ENCODE data around the gene HDGFL1.

HDGFL1 gene

DNA sequence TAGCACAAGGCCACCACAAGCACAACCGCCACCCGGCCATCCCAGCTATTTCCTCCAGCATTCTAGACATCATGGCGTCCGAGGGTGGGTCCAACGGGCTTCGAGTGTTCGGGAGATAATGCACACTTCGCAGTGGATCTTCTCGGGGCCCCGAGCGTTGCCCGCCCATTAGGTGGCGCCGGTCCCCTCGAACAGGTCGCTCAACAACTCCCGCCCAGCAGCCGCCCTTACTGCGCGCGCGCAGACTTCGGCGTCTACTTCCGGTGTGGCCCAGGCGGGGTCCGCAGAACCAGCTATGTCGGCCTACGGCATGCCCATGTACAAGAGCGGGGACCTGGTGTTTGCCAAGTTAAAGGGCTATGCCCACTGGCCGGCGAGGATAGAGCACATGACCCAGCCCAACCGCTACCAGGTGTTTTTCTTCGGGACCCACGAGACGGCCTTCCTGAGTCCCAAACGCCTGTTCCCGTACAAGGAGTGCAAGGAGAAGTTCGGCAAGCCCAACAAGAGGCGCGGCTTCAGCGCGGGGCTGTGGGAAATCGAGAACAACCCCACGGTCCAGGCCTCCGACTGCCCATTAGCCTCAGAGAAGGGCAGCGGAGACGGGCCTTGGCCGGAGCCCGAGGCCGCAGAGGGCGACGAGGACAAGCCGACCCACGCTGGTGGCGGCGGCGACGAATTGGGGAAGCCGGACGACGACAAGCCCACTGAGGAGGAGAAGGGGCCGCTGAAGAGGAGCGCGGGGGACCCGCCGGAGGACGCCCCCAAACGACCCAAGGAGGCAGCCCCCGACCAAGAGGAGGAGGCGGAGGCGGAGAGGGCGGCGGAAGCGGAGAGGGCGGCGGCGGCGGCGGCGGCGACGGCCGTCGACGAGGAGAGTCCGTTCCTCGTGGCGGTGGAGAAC lies at the start of gene HDGFL1:
HDGFL1 (plus strand) TSS at position 286 of the 904 bp plus-strand sequence; CDS start at position 296, 10 bp downstream.
- Histone ChIP-seq H3K36me3 (ENCODE audit: control insufficient read depth, insufficient read depth, low read length) (no peaks in the 10 kb centered on the region), H3K4me3 (ENCODE audit: low read length) (no peak within 1 kb of the TSS), H3K4me1 (ENCODE audit: control insufficient read depth, insufficient read depth, low read length) (no peaks in the 10 kb centered on the region), H3K27me3 (ENCODE audit: control insufficient read depth, insufficient read depth, low read length) (no peaks in the 10 kb centered on the region), H3K9ac (ENCODE audit: low read length) (no peak within 1 kb of the TSS), H3K9me3 (ENCODE audit: control insufficient read depth, low read length) (no peaks in the 10 kb centered on the region)

GRCh38 chr6:22521035-22521434 lies 48.3 kb upstream of the HDGFL1 start:
- Histone ChIP-seq H3K27me3 (ENCODE audit: control insufficient read depth, insufficient read depth, low read length) (no peaks in the 10 kb centered on the region), H3K9ac (ENCODE audit: low read length) (no peak overlapping the region), H3K9me3 (ENCODE audit: control insufficient read depth, low read length) (no peaks in the 10 kb centered on the region), H3K36me3 (ENCODE audit: control insufficient read depth, insufficient read depth, low read length) (no peaks in the 10 kb centered on the region), H3K4me1 (ENCODE audit: control insufficient read depth, insufficient read depth, low read length) (no peaks in the 10 kb centered on the region), H3K4me3 (ENCODE audit: low read length) (no peak overlapping the region)

GRCh38 chr6:22526736-22527135 lies 42.6 kb upstream of the HDGFL1 start:
- Histone ChIP-seq H3K27me3 (ENCODE audit: control insufficient read depth, insufficient read depth, low read length) (no peaks in the 10 kb centered on the region), H3K9ac (ENCODE audit: low read length) (no peak overlapping the region), H3K4me1 (ENCODE audit: control insufficient read depth, insufficient read depth, low read length) (no peaks in the 10 kb centered on the region), H3K4me3 (ENCODE audit: low read length) (no peak overlapping the region), H3K36me3 (ENCODE audit: control insufficient read depth, insufficient read depth, low read length) (no peaks in the 10 kb centered on the region), H3K9me3 (ENCODE audit: control insufficient read depth, low read length) (no peaks in the 10 kb centered on the region)

GRCh38 chr6:22529866-22530265 lies 39.5 kb upstream of the HDGFL1 start:
- Histone ChIP-seq H3K9ac (ENCODE audit: low read length) (no peak overlapping the region), H3K36me3 (ENCODE audit: control insufficient read depth, insufficient read depth, low read length) (no peaks in the 10 kb centered on the region), H3K9me3 (ENCODE audit: control insufficient read depth, low read length) (no peaks in the 10 kb centered on the region), H3K27me3 (ENCODE audit: control insufficient read depth, insufficient read depth, low read length) (no peaks in the 10 kb centered on the region), H3K4me1 (ENCODE audit: control insufficient read depth, insufficient read depth, low read length) (no peaks in the 10 kb centered on the region), H3K4me3 (ENCODE audit: low read length) (no peak overlapping the region)

DNA sequence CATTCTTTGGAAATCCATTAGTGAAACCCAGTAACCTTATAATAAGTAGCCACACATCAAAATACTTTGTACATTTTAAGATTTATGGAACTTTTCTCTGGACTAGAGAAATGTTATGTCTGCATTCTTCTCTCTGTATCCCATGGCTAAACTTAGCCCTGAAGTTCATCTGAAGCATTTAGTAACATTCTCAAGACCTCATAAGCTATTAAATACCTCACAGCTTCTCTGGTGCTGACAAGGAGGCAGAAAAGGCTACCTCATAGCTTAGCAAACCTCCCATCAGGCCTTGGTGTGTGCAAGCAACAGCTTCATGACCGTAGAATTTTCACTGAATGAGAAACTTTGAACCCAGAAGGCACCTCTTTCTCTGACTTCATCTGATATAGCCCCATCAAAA lies 38.9 kb upstream of the HDGFL1 start:
- H3K27me3 ChIP-seq (ENCODE audit: control insufficient read depth, insufficient read depth, low read length) = no peaks in the 10 kb centered on the region
- H3K4me1 ChIP-seq (ENCODE audit: control insufficient read depth, insufficient read depth, low read length) = no peaks in the 10 kb centered on the region
- no peak overlapping the region for H3K9ac ChIP-seq (ENCODE audit: low read length)
- no peak overlapping the region for H3K4me3 ChIP-seq (ENCODE audit: low read length)
- H3K36me3 ChIP-seq (ENCODE audit: control insufficient read depth, insufficient read depth, low read length) = no peaks in the 10 kb centered on the region
- no peaks in the 10 kb centered on the region for H3K9me3 ChIP-seq (ENCODE audit: control insufficient read depth, low read length)

DNA sequence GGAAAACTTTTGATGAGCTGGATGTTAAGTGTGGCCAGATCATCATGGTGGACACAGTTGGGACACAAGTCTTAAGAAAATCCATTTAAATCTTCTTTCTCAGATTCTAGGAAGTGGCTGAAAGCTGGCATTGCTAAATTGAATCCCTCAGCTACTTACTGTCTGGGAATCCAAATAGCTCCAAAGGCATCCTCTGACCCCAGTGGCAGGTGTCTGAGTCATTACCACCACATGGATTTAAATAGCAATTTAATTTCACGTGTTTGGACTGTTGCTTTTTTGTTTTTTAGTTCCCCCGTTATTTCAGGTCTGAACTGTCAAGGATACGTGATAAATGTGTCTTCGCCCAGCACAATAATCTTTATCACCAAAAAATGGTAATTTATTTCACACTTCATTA lies 33.2 kb upstream of the HDGFL1 start:
- no peaks in the 10 kb centered on the region for H3K36me3 ChIP-seq (ENCODE audit: control insufficient read depth, insufficient read depth, low read length)
- H3K9me3 ChIP-seq (ENCODE audit: control insufficient read depth, low read length) = no peaks in the 10 kb centered on the region
- H3K4me1 ChIP-seq (ENCODE audit: control insufficient read depth, insufficient read depth, low read length) = no peaks in the 10 kb centered on the region
- H3K27me3 ChIP-seq (ENCODE audit: control insufficient read depth, insufficient read depth, low read length) = no peaks in the 10 kb centered on the region
- no peak overlapping the region for H3K9ac ChIP-seq (ENCODE audit: low read length)
- H3K4me3 ChIP-seq (ENCODE audit: low read length) = no peak overlapping the region

- no peaks in the 10 kb centered on the region for H3K4me1 ChIP-seq (ENCODE audit: control insufficient read depth, insufficient read depth, low read length)
- H3K9me3 ChIP-seq (ENCODE audit: control insufficient read depth, low read length) = no peaks in the 10 kb centered on the region
- no peaks in the 10 kb centered on the region for H3K36me3 ChIP-seq (ENCODE audit: control insufficient read depth, insufficient read depth, low read length)
- H3K9ac ChIP-seq (ENCODE audit: low read length) = no peak overlapping the region
- H3K27me3 ChIP-seq (ENCODE audit: control insufficient read depth, insufficient read depth, low read length) = no peaks in the 10 kb centered on the region
- H3K4me3 ChIP-seq (ENCODE audit: low read length) = no peak overlapping the region
These were observed 24.9 kb upstream of the HDGFL1 start for GRCh38 chr6:22544476-22544875.

DNA sequence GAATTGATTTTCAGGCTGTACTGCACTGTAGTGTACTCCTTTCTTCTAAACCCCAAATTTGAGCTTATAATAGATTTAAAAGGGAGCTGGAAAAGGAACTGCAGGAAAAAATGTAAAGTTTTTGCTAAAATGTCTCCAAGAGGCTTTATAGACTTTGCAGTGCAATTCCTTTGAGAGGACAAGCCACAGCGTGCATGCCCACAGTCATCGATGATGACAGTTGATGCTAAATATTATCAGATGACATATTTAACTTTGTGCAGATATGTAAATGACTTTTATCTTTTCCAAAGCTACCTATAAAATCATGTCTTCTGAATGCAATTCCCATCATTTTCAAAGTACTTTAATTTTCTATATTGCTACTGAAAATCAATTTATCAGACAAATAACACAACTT lies 24.3 kb upstream of the HDGFL1 start:
- no peaks in the 10 kb centered on the region for H3K36me3 ChIP-seq (ENCODE audit: control insufficient read depth, insufficient read depth, low read length)
- no peaks in the 10 kb centered on the region for H3K27me3 ChIP-seq (ENCODE audit: control insufficient read depth, insufficient read depth, low read length)
- no peak overlapping the region for H3K4me3 ChIP-seq (ENCODE audit: low read length)
- no peaks in the 10 kb centered on the region for H3K4me1 ChIP-seq (ENCODE audit: control insufficient read depth, insufficient read depth, low read length)
- no peaks in the 10 kb centered on the region for H3K9me3 ChIP-seq (ENCODE audit: control insufficient read depth, low read length)
- H3K9ac ChIP-seq (ENCODE audit: low read length) = no peak overlapping the region

GRCh38 chr6:22546236-22546635 lies 23.1 kb upstream of the HDGFL1 start:
- Histone ChIP-seq H3K4me1 (ENCODE audit: control insufficient read depth, insufficient read depth, low read length) (no peaks in the 10 kb centered on the region), H3K27me3 (ENCODE audit: control insufficient read depth, insufficient read depth, low read length) (no peaks in the 10 kb centered on the region), H3K9me3 (ENCODE audit: control insufficient read depth, low read length) (no peaks in the 10 kb centered on the region), H3K36me3 (ENCODE audit: control insufficient read depth, insufficient read depth, low read length) (no peaks in the 10 kb centered on the region), H3K9ac (ENCODE audit: low read length) (no peak overlapping the region), H3K4me3 (ENCODE audit: low read length) (no peak overlapping the region)

- no peak overlapping the region for H3K4me3 ChIP-seq (ENCODE audit: low read length)
- no peak overlapping the region for H3K9ac ChIP-seq (ENCODE audit: low read length)
- H3K9me3 ChIP-seq (ENCODE audit: control insufficient read depth, low read length) = no peaks in the 10 kb centered on the region
- H3K27me3 ChIP-seq (ENCODE audit: control insufficient read depth, insufficient read depth, low read length) = no peaks in the 10 kb centered on the region
- H3K4me1 ChIP-seq (ENCODE audit: control insufficient read depth, insufficient read depth, low read length) = no peaks in the 10 kb centered on the region
- H3K36me3 ChIP-seq (ENCODE audit: control insufficient read depth, insufficient read depth, low read length) = no peaks in the 10 kb centered on the region
These were observed 18.2 kb upstream of the HDGFL1 start for GRCh38 chr6:22550971-22551670.

- H3K9me3 ChIP-seq (ENCODE audit: control insufficient read depth, low read length) = no peaks in the 10 kb centered on the region
- no peaks in the 10 kb centered on the region for H3K4me1 ChIP-seq (ENCODE audit: control insufficient read depth, insufficient read depth, low read length)
- H3K27me3 ChIP-seq (ENCODE audit: control insufficient read depth, insufficient read depth, low read length) = no peaks in the 10 kb centered on the region
- no peak overlapping the region for H3K9ac ChIP-seq (ENCODE audit: low read length)
- H3K36me3 ChIP-seq (ENCODE audit: control insufficient read depth, insufficient read depth, low read length) = no peaks in the 10 kb centered on the region
- no peak overlapping the region for H3K4me3 ChIP-seq (ENCODE audit: low read length)
These were observed 13.1 kb upstream of the HDGFL1 start for GRCh38 chr6:22556266-22556665.

DNA sequence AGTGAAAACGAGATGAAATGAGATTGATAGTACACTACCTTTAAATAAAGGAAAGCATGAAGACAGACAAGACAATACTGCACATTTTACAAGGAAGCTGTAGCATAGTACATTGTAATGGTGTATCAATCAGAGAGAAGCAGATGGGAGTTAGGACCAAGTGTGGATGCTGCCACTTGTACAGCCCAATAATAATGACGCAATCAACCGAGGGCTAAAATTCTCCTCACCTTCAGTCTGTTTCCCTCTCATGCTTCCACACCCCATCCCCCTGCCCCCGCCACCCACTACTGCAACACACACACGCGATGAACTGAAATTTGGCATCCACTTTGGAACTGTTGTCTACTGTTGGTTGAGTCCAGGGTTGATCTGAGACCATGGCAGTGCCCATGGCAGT lies 12.4 kb upstream of the HDGFL1 start:
- H3K4me1 ChIP-seq (ENCODE audit: control insufficient read depth, insufficient read depth, low read length) = no peaks in the 10 kb centered on the region
- H3K9ac ChIP-seq (ENCODE audit: low read length) = no peak overlapping the region
- H3K27me3 ChIP-seq (ENCODE audit: control insufficient read depth, insufficient read depth, low read length) = no peaks in the 10 kb centered on the region

More for the DNA sequence above, 12.4 kb upstream of the HDGFL1 start:
- H3K4me3 ChIP-seq (ENCODE audit: low read length) = no peak overlapping the region
- no peaks in the 10 kb centered on the region for H3K36me3 ChIP-seq (ENCODE audit: control insufficient read depth, insufficient read depth, low read length)
- no peaks in the 10 kb centered on the region for H3K9me3 ChIP-seq (ENCODE audit: control insufficient read depth, low read length)

All from mucosa of stomach (tissue), 1 donor.